WTC11 (cell line): ENCODE measurements around the gene INSYN1. TPM values are rescaled to one million over a fixed set of nuclear protein-coding genes. Genes with fewer than 3 reads are reported as not detected.

ENCODE experiments used
- ATAC-seq: fragments of 200-7000 bp; cut with Tn5 transposase; 2 replicates; pipeline ENCODE4 v1.10.0; 2021; ENCODE audit warnings: mild to moderate bottlenecking, moderate library complexity
- CTCF ChIA-PET: fragments of 300-600 bp; sonication (Branson Sonifier 250); formaldehyde crosslinking; loops from one replicate; lab custom pipeline; 2021; ENCODE audit warnings: antibody characterized with exemption; lab: Charles Lee
- POLR2A ChIA-PET: fragments of 350-600 bp; sonication (Branson Sonifier 250); formaldehyde crosslinking; loops from one replicate; lab custom pipeline; 2021; ENCODE audit warnings: antibody characterized with exemption; lab: Charles Lee
- DNase-seq: peaks from one replicate; pipeline ENCODE4 v3.0.0; 2021; ENCODE audit warnings: low spot score
- H3K27ac Mint-ChIP-seq: 2 replicates; pipeline ENCODE4 v1.8.0; 2021; ENCODE audit warnings: mixed read lengths
- H3K27me3 Mint-ChIP-seq: 2 replicates; pipeline ENCODE4 v1.8.0; 2021; ENCODE audit warnings: low read depth, mild to moderate bottlenecking, moderate library complexity, mixed read lengths
- H3K36me3 Mint-ChIP-seq: 2 replicates; pipeline ENCODE4 v1.8.0; 2021; ENCODE audit warnings: mixed read lengths
- H3K4me1 Mint-ChIP-seq: 2 replicates; pipeline ENCODE4 v1.8.0; 2022; ENCODE audit warnings: mixed read lengths
- H3K4me3 Mint-ChIP-seq: 2 replicates; pipeline ENCODE4 v1.8.0; 2021; ENCODE audit warnings: mild to moderate bottlenecking, moderate library complexity, mixed read lengths
- H3K9me3 Mint-ChIP-seq: 2 replicates; pipeline ENCODE4 v1.8.0; 2021; ENCODE audit warnings: mixed read lengths
- AFF4 ChIP-seq: sonication (generic); formaldehyde crosslinking; IDR thresholded peaks from 2 replicates; pipeline ENCODE4 v1.8.1; 2023; ENCODE audit warnings: mild to moderate bottlenecking, missing genetic modification reagents, borderline replicate concordance
- ATF1 ChIP-seq: sonication (generic); formaldehyde crosslinking; IDR thresholded peaks from 2 replicates; pipeline ENCODE4 v1.8.1; 2023; ENCODE audit warnings: mild to moderate bottlenecking, moderate library complexity, missing genetic modification reagents
- FOXJ3 ChIP-seq: sonication (generic); formaldehyde crosslinking; IDR thresholded peaks from 2 replicates; pipeline ENCODE4 v1.9.0; 2021; ENCODE audit warnings: missing genetic modification reagents, mild to moderate bottlenecking, borderline replicate concordance
- FOXP4 ChIP-seq: sonication (generic); formaldehyde crosslinking; IDR thresholded peaks from 2 replicates; pipeline ENCODE4 v1.8.0; 2022; ENCODE audit warnings: mild to moderate bottlenecking, missing genetic modification reagents
- GABPB1 ChIP-seq: sonication (generic); formaldehyde crosslinking; IDR thresholded peaks from 2 replicates; pipeline ENCODE4 v1.8.1; 2023; ENCODE audit warnings: mild to moderate bottlenecking, missing genetic modification reagents
- HMGA2 ChIP-seq: fragments of 250-450 bp; sonication (Bioruptor Pico); IDR thresholded peaks from 2 replicates; pipeline ENCODE4 v1.4.0; 2021; ENCODE audit warnings: mild to moderate bottlenecking, moderate library complexity
- KAT7 ChIP-seq: sonication (generic); formaldehyde crosslinking; IDR thresholded peaks from 2 replicates; pipeline ENCODE4 v1.8.1; 2023; ENCODE audit warnings: missing genetic modification reagents, mild to moderate bottlenecking, borderline replicate concordance
- MYBL2 ChIP-seq: sonication (generic); formaldehyde crosslinking; IDR thresholded peaks from 2 replicates; pipeline ENCODE4 v1.8.1; 2023; ENCODE audit warnings: mild to moderate bottlenecking, moderate library complexity, missing genetic modification reagents
- NFYB ChIP-seq: sonication (generic); formaldehyde crosslinking; conservative IDR thresholded peaks from 2 replicates; pipeline ENCODE4 v1.8.0; 2022; ENCODE audit warnings: low read depth, missing genetic modification reagents
- SOX15 ChIP-seq: fragments of 250-450 bp; sonication (Bioruptor Pico); IDR thresholded peaks from 2 replicates; pipeline ENCODE4 v1.9.0; 2021; ENCODE audit warnings: mild to moderate bottlenecking
- STAT6 ChIP-seq: sonication (generic); formaldehyde crosslinking; conservative IDR thresholded peaks from 2 replicates; pipeline ENCODE4 v1.8.1; 2023; ENCODE audit warnings: mild to moderate bottlenecking, low read depth, missing genetic modification reagents, moderate library complexity
- TP53 ChIP-seq: sonication (generic); formaldehyde crosslinking; IDR thresholded peaks from 2 replicates; pipeline ENCODE4 v1.8.1; 2023; ENCODE audit warnings: mild to moderate bottlenecking, missing genetic modification reagents
- USF1 ChIP-seq: sonication (generic); formaldehyde crosslinking; IDR thresholded peaks from 2 replicates; pipeline ENCODE4 v1.8.0; 2022; ENCODE audit warnings: mild to moderate bottlenecking, missing genetic modification reagents
- ZNF423 ChIP-seq: fragments of 250-450 bp; sonication (Bioruptor Pico); IDR thresholded peaks from 2 replicates; pipeline ENCODE4 v2.1.2; 2022; ENCODE audit warnings: mild to moderate bottlenecking, moderate library complexity
- total RNA-seq: library from RNA; stranded (reverse); gene quantifications from 3 replicates; pipeline ENCODE4 v1.2.3, GENCODE V29; 2021
- TF ChIP-seq, protein P1 (sequence below): sonication (generic); formaldehyde crosslinking; IDR thresholded peaks from 2 replicates; pipeline ENCODE4 v1.8.1; 2023; ENCODE audit warnings: mild to moderate bottlenecking, missing genetic modification reagents
- TF ChIP-seq, protein P2 (sequence below): sonication (generic); formaldehyde crosslinking; IDR thresholded peaks from 2 replicates; pipeline ENCODE4 v1.8.0; 2023; ENCODE audit warnings: missing genetic modification reagents
- TF ChIP-seq, protein P3 (sequence below): sonication (generic); formaldehyde crosslinking; IDR thresholded peaks from 2 replicates; pipeline ENCODE4 v1.8.1; 2023; ENCODE audit warnings: mild to moderate bottlenecking, missing genetic modification reagents, moderate library complexity
- TF ChIP-seq, protein P4 (sequence below): sonication (generic); formaldehyde crosslinking; IDR thresholded peaks from 2 replicates; pipeline ENCODE4 v1.8.1; 2023; ENCODE audit warnings: mild to moderate bottlenecking, missing genetic modification reagents

Gene INSYN1
- total RNA-seq, 1 experiment from 2014 or later: 11.9 TPM

DNA sequence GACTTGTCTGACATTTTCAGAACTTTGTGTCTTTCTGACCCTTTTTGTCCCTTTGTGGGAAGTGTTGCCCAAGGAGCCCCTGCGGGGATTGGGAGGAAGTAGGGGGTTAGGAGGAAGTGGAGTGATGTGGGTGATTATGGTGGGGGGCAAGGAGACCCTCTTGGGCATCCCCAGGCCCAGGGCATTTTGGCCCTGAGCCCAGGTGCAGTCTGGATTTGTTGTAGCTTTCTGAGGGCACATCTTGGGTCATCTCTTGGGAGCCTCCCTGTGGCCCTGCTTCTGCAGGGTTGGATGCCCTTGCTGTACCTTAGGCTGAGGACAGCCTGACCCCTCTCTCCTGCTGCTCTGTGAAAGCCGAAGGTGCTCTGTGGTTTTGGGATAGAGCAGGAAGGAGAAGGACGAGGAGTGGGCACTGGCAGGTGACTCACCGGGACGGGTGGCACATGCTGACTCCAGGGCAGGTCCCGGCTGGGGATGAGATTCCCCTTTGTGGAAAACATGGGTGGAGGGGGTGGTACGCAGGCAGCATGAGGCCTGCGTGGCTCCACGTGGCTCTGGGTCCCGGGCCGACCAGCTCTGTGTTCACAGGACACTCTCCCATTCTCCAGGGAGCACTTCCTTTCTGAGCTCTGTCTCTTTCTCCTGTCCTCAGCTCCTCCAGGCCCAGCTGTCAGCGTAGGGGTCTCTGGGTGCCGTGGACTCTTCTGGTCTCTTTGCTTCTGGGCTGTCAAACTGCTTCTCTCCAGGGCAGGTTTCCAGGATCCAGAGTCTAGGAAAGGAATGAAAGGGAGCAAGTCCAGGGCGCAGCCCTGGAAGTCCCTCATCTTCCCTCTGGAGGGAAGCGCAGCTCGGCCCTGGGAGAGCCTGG lies 57.1 kb downstream of the INSYN1 start (continued):
- TF ChIP-seq, protein P1, sequence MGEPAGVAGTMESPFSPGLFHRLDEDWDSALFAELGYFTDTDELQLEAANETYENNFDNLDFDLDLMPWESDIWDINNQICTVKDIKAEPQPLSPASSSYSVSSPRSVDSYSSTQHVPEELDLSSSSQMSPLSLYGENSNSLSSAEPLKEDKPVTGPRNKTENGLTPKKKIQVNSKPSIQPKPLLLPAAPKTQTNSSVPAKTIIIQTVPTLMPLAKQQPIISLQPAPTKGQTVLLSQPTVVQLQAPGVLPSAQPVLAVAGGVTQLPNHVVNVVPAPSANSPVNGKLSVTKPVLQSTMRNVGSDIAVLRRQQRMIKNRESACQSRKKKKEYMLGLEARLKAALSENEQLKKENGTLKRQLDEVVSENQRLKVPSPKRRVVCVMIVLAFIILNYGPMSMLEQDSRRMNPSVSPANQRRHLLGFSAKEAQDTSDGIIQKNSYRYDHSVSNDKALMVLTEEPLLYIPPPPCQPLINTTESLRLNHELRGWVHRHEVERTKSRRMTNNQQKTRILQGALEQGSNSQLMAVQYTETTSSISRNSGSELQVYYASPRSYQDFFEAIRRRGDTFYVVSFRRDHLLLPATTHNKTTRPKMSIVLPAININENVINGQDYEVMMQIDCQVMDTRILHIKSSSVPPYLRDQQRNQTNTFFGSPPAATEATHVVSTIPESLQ (CRISPR knock-in tag): no peak
- TF ChIP-seq, protein P2, sequence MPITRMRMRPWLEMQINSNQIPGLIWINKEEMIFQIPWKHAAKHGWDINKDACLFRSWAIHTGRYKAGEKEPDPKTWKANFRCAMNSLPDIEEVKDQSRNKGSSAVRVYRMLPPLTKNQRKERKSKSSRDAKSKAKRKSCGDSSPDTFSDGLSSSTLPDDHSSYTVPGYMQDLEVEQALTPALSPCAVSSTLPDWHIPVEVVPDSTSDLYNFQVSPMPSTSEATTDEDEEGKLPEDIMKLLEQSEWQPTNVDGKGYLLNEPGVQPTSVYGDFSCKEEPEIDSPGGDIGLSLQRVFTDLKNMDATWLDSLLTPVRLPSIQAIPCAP (CRISPR knock-in tag): no peak
- TF ChIP-seq, protein P3, sequence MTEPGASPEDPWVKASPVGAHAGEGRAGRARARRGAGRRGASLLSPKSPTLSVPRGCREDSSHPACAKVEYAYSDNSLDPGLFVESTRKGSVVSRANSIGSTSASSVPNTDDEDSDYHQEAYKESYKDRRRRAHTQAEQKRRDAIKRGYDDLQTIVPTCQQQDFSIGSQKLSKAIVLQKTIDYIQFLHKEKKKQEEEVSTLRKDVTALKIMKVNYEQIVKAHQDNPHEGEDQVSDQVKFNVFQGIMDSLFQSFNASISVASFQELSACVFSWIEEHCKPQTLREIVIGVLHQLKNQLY (CRISPR knock-in tag): no peak
- TF ChIP-seq SOX15: no peak

GRCh38 chr15:73694419-73694818 lies 58.7 kb downstream of the INSYN1 start:
- ATAC-seq: no peak
- no peak overlapping the region for H3K4me3 Mint-ChIP-seq
- no peak for DNase-seq
- no peak overlapping the region; the same call in 1 of the 2 replicates for H3K27ac Mint-ChIP-seq
- H3K27me3 Mint-ChIP-seq: no peaks in the 10 kb centered on the region
- ChIA-PET CTCF (interaction anchor here (1.1 to 6.4 kb wide), 5 partner anchors 11 to 133 kb away, joined by 3 to 142 read pairs (median 4); partner anchors contain the start of gene NPTN), POLR2A (interaction anchor here (1.0 kb wide), 1 partner anchor 10 kb away, joined by 3 read pairs; the partner anchor contains the start of gene CD276)
- no peaks in the 10 kb centered on the region for H3K9me3 Mint-ChIP-seq
- peaks cover 54% of the 10 kb centered on the region for H3K4me1 Mint-ChIP-seq
- H3K36me3 Mint-ChIP-seq: peaks cover 2% of the 10 kb centered on the region; the same call in 1 of the 2 replicates
- TF ChIP-seq, protein P4, sequence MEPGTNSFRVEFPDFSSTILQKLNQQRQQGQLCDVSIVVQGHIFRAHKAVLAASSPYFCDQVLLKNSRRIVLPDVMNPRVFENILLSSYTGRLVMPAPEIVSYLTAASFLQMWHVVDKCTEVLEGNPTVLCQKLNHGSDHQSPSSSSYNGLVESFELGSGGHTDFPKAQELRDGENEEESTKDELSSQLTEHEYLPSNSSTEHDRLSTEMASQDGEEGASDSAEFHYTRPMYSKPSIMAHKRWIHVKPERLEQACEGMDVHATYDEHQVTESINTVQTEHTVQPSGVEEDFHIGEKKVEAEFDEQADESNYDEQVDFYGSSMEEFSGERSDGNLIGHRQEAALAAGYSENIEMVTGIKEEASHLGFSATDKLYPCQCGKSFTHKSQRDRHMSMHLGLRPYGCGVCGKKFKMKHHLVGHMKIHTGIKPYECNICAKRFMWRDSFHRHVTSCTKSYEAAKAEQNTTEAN (CRISPR knock-in tag): no peak
- TF ChIP-seq TP53 (CRISPR knock-in tag): no peak
- no peak for TF ChIP-seq ZNF423 (CRISPR knock-in tag)
- TF ChIP-seq FOXP4 (CRISPR knock-in tag): no peak
- no peak for TF ChIP-seq FOXJ3
- TF ChIP-seq NFYB: no peak
- TF ChIP-seq HMGA2: no peak
- TF ChIP-seq AFF4 (CRISPR knock-in tag): no peak
- no peak for TF ChIP-seq MYBL2 (CRISPR knock-in tag)
- no peak for TF ChIP-seq ATF1 (CRISPR knock-in tag)
- no peak for TF ChIP-seq GABPB1 (CRISPR knock-in tag)
- TF ChIP-seq KAT7 (CRISPR knock-in tag): no peak
- TF ChIP-seq USF1 (CRISPR knock-in tag): no peak
- no peak for TF ChIP-seq STAT6 (CRISPR knock-in tag)
